Muscle layer of colon (tissue), 2 donors: ENCODE results near the gene ZFP36L1.
A peak's percentile ranks its signal among the peaks of the same experiment; 100 is the strongest.

ENCODE experiments used
- H3K27ac ChIP-seq: one replicate; pipeline ENCODE4 v1.7.0; 2013; ENCODE audit warnings: low read depth, mild to moderate bottlenecking, low read length, moderate library complexity
- H3K27me3 ChIP-seq, 2 donors: one replicate each; pipeline ENCODE4 v1.7.0; 2013; ENCODE audit warnings: low read length in 2 of 2, mild to moderate bottlenecking in 2 of 2; ENCODE audit not compliant: insufficient read depth in 2 of 2, control insufficient read depth in 1 of 2
- H3K36me3 ChIP-seq: one replicate; pipeline ENCODE4 v1.7.0; 2013; ENCODE audit warnings: mild to moderate bottlenecking, low read length; ENCODE audit not compliant: insufficient read depth
- H3K4me1 ChIP-seq: one replicate; pipeline ENCODE4 v1.7.0; 2013; ENCODE audit warnings: mild to moderate bottlenecking, low read length; ENCODE audit not compliant: insufficient read depth
- H3K4me3 ChIP-seq, 2 donors: one replicate each; pipeline ENCODE4 v1.7.0; 2013; ENCODE audit warnings: low read length in 2 of 2, low read depth in 1 of 2, mild to moderate bottlenecking in 1 of 2, moderate library complexity in 1 of 2
- H3K9ac ChIP-seq: one replicate; pipeline ENCODE4 v1.7.0; 2013; ENCODE audit warnings: low read length
- H3K9me3 ChIP-seq: one replicate; pipeline ENCODE4 v1.7.0; 2013; ENCODE audit warnings: mild to moderate bottlenecking, low read length
- donor health status: abdominal sarcoma.
- donor health status: Adenocarcinoma of cecum.

The ZFP36L1 gene

GRCh38 chr14:68805414-68805813 is 12.5 kb upstream of the ZFP36L1 start:
- Histone ChIP-seq H3K9ac (peak overlapping the region; percentile 30), H3K9me3 (no peaks in the 10 kb centered on the region), H3K4me3 (no peak overlapping the region), H3K36me3 (no peaks in the 10 kb centered on the region), H3K27me3 (no peaks in the 10 kb centered on the region), H3K4me1 (peaks cover 56% of the 10 kb centered on the region), H3K27ac (peak overlapping the region; percentile 56)

- no peak overlapping the region for H3K9ac ChIP-seq
- H3K4me3 ChIP-seq: no peak overlapping the region
- H3K4me1 ChIP-seq: peaks cover 21% of the 10 kb centered on the region
- H3K27ac ChIP-seq: no peak overlapping the region
- H3K36me3 ChIP-seq: no peaks in the 10 kb centered on the region
- no peaks in the 10 kb centered on the region for H3K27me3 ChIP-seq
- no peaks in the 10 kb centered on the region for H3K9me3 ChIP-seq
Measured at GRCh38 chr14:68801631-68802030, 8.8 kb upstream of the ZFP36L1 start.

- no peaks in the 10 kb centered on the region for H3K9me3 ChIP-seq
- H3K27me3 ChIP-seq: no peaks in the 10 kb centered on the region
- H3K4me1 ChIP-seq: peaks cover 19% of the 10 kb centered on the region
- H3K27ac ChIP-seq: no peak overlapping the region
- H3K9ac ChIP-seq: no peak overlapping the region
- H3K4me3 ChIP-seq: no peak overlapping the region
- H3K36me3 ChIP-seq: no peaks in the 10 kb centered on the region
Measured at GRCh38 chr14:68800953-68801352, 8.1 kb upstream of the ZFP36L1 start.

GRCh38 chr14:68800390-68800789 is 7.5 kb upstream of the ZFP36L1 start:
- Histone ChIP-seq H3K27me3 (no peaks in the 10 kb centered on the region), H3K27ac (no peak overlapping the region), H3K9ac (no peak overlapping the region)

GRCh38 chr14:68798621-68799020 is 5.8 kb upstream of the ZFP36L1 start:
- H3K4me1 ChIP-seq: peaks cover 4% of the 10 kb centered on the region
- H3K27me3 ChIP-seq: no peaks in the 10 kb centered on the region
- H3K27ac ChIP-seq: no peak overlapping the region
- no peak overlapping the region for H3K9ac ChIP-seq
- H3K9me3 ChIP-seq: no peaks in the 10 kb centered on the region
- H3K4me3 ChIP-seq: no peak overlapping the region
- no peaks in the 10 kb centered on the region for H3K36me3 ChIP-seq

More at GRCh38 chr14:68800390-68800789, 7.5 kb upstream of the ZFP36L1 start:
- H3K9me3 ChIP-seq: no peaks in the 10 kb centered on the region
- no peaks in the 10 kb centered on the region for H3K36me3 ChIP-seq
- H3K4me1 ChIP-seq: peaks cover 14% of the 10 kb centered on the region
- H3K4me3 ChIP-seq: no peak overlapping the region

- Histone ChIP-seq H3K9ac (no peak overlapping the region), H3K27me3 (no peaks in the 10 kb centered on the region), H3K4me3 (no peak overlapping the region), H3K9me3 (no peaks in the 10 kb centered on the region), H3K4me1 (peaks cover 4% of the 10 kb centered on the region), H3K27ac (peak overlapping the region; percentile 100), H3K36me3 (peaks cover 5% of the 10 kb centered on the region)
Measured at GRCh38 chr14:68797121-68797670, 4.3 kb upstream of the ZFP36L1 start.

GRCh38 chr14:68796418-68797101 is 3.7 kb upstream of the ZFP36L1 start:
- H3K4me1 ChIP-seq: peaks cover 4% of the 10 kb centered on the region
- no peaks in the 10 kb centered on the region for H3K9me3 ChIP-seq
- H3K9ac ChIP-seq: peak overlapping the region; percentile 100

GRCh38 chr14:68795597-68796417 is 2.9 kb upstream of the ZFP36L1 start:
- no peaks in the 10 kb centered on the region for H3K9me3 ChIP-seq
- peak overlapping the region; percentile 100 for H3K27ac ChIP-seq
- H3K36me3 ChIP-seq: peaks cover 17% of the 10 kb centered on the region
- peaks cover 4% of the 10 kb centered on the region for H3K4me1 ChIP-seq
- H3K4me3 ChIP-seq: peak overlapping the region; percentile 59 to 99
- no peaks in the 10 kb centered on the region for H3K27me3 ChIP-seq
- H3K9ac ChIP-seq: peak overlapping the region; percentile 100

More at GRCh38 chr14:68796418-68797101, 3.7 kb upstream of the ZFP36L1 start:
- Histone ChIP-seq H3K27ac (peak overlapping the region; percentile 100), H3K36me3 (peaks cover 9% of the 10 kb centered on the region), H3K4me3 (peak overlapping the region; percentile 59 to 99), H3K27me3 (no peaks in the 10 kb centered on the region)

GRCh38 chr14:68794851-68795596 is 2.2 kb upstream of the ZFP36L1 start:
- Histone ChIP-seq H3K36me3 (peaks cover 25% of the 10 kb centered on the region), H3K9me3 (no peaks in the 10 kb centered on the region), H3K4me3 (peak overlapping the region; percentile 59 to 99), H3K27me3 (no peaks in the 10 kb centered on the region), H3K27ac (peak overlapping the region; percentile 100), H3K4me1 (peaks cover 4% of the 10 kb centered on the region), H3K9ac (peak overlapping the region; percentile 100)

- Histone ChIP-seq H3K27ac (peak overlapping the region; percentile 100), H3K9ac (peak overlapping the region; percentile 100)
Measured at GRCh38 chr14:68794130-68794850, 1.4 kb upstream of the ZFP36L1 start.

More at GRCh38 chr14:68794130-68794850, 1.4 kb upstream of the ZFP36L1 start:
- H3K9me3 ChIP-seq: no peaks in the 10 kb centered on the region
- peak overlapping the region; percentile 72 to 99 for H3K4me3 ChIP-seq
- H3K27me3 ChIP-seq: no peaks in the 10 kb centered on the region
- H3K36me3 ChIP-seq: peaks cover 32% of the 10 kb centered on the region
- peaks cover 4% of the 10 kb centered on the region for H3K4me1 ChIP-seq
